Measurements from ENCODE around the gene MRTO4.

Gene MRTO4

GRCh38 chr1:19209990-19210771 lies 41.4 kb upstream of the MRTO4 start, which contains the start of gene UBR4:
TSS of gene UBR4 (minus strand) at chr1:19210266. CDS start at chr1:19210248, 18 bp downstream.
- peaks cover 14% of the 10 kb centered on the region for H3K36me3 ChIP-seq (ENCODE audit: low read length)
- peak within 1 kb of the TSS; percentile 78 for H3K9ac ChIP-seq (ENCODE audit: low read length)
- H2AFZ ChIP-seq (ENCODE audit: low read depth, low read length, severe bottlenecking) = peak within 1 kb of the TSS; percentile 20
- H3K27ac ChIP-seq (ENCODE audit: low read depth, low read length) = peak within 1 kb of the TSS; percentile 70
- peaks cover 15% of the 10 kb centered on the region for H4K20me1 ChIP-seq (ENCODE audit: low read depth, low read length)
- no peak for TF ChIP-seq CTCF (IDR thresholded peaks at IDR 0.05; ENCODE audit: insufficient read depth, low read length, poor library complexity, severe bottlenecking)
- no peak for TF ChIP-seq EZH2phosphoT487 (conservative IDR thresholded peaks at IDR 0.05; ENCODE audit: low read length)
- H3K4me2 ChIP-seq (ENCODE audit: low read depth, low read length, poor library complexity, severe bottlenecking) = peak within 1 kb of the TSS; percentile 81
- peak within 1 kb of the TSS; percentile 74 for H3K4me3 ChIP-seq (ENCODE audit: insufficient read depth, low read length, poor library complexity, severe bottlenecking)
- H3K9me2 ChIP-seq (replicated peaks; ENCODE audit: insufficient read depth, low read length) = no peaks in the 10 kb centered on the region
- H3K79me2 ChIP-seq (ENCODE audit: insufficient read depth, low read length) = peaks cover 89% of the 10 kb centered on the region
- peaks cover 3% of the 10 kb centered on the region; the same call in 1 of the 2 replicates for H3F3A ChIP-seq (ENCODE audit: insufficient read depth)
- no peaks in the 10 kb centered on the region for H3K9me3 ChIP-seq (ENCODE audit: insufficient read depth, low read length)
- H3K27me3 ChIP-seq (ENCODE audit: low read length) = no peaks in the 10 kb centered on the region

GRCh38 chr1:19210772-19211549 lies 40.6 kb upstream of the MRTO4 start:
- Histone ChIP-seq H3K9ac (ENCODE audit: low read length) (peak overlapping the region; percentile 78), H3K27ac (ENCODE audit: low read depth, low read length) (peak overlapping the region; percentile 70), H3K79me2 (ENCODE audit: insufficient read depth, low read length) (peaks cover 86% of the 10 kb centered on the region), H3F3A (ENCODE audit: insufficient read depth) (peaks cover 3% of the 10 kb centered on the region; the same call in 1 of the 2 replicates), H3K27me3 (ENCODE audit: low read length) (no peaks in the 10 kb centered on the region), H3K4me2 (ENCODE audit: low read depth, low read length, poor library complexity, severe bottlenecking) (peak overlapping the region; percentile 81), H3K9me3 (ENCODE audit: insufficient read depth, low read length) (no peaks in the 10 kb centered on the region), H3K4me3 (ENCODE audit: insufficient read depth, low read length, poor library complexity, severe bottlenecking) (peak overlapping the region; percentile 74), H3K36me3 (ENCODE audit: low read length) (peaks cover 10% of the 10 kb centered on the region; the same call in 1 of the 2 replicates), H2AFZ (ENCODE audit: low read depth, low read length, severe bottlenecking) (peak overlapping the region; percentile 20), H4K20me1 (ENCODE audit: low read depth, low read length) (peaks cover 15% of the 10 kb centered on the region), H3K9me2 (replicated peaks; ENCODE audit: insufficient read depth, low read length) (no peaks in the 10 kb centered on the region)
- TF ChIP-seq EZH2phosphoT487 (conservative IDR thresholded peaks at IDR 0.05; ENCODE audit: low read length) = no peak
- TF ChIP-seq CTCF (IDR thresholded peaks at IDR 0.05; ENCODE audit: insufficient read depth, low read length, poor library complexity, severe bottlenecking) = no peak

GRCh38 chr1:19212167-19212566 lies 39.4 kb upstream of the MRTO4 start:
- no peaks in the 10 kb centered on the region for H3K27me3 ChIP-seq (ENCODE audit: low read length)
- H3K4me3 ChIP-seq (ENCODE audit: insufficient read depth, low read length, poor library complexity, severe bottlenecking) = no peak overlapping the region
- H3K9ac ChIP-seq (ENCODE audit: low read length) = peak overlapping the region; percentile 78
- peak overlapping the region; percentile 81 for H3K4me2 ChIP-seq (ENCODE audit: low read depth, low read length, poor library complexity, severe bottlenecking)
- no peak for TF ChIP-seq EZH2phosphoT487 (conservative IDR thresholded peaks at IDR 0.05; ENCODE audit: low read length)
- H4K20me1 ChIP-seq (ENCODE audit: low read depth, low read length) = peaks cover 15% of the 10 kb centered on the region
- peaks cover 3% of the 10 kb centered on the region; the same call in 1 of the 2 replicates for H3F3A ChIP-seq (ENCODE audit: insufficient read depth)
- no peak overlapping the region for H3K27ac ChIP-seq (ENCODE audit: low read depth, low read length)
- no peaks in the 10 kb centered on the region for H3K9me3 ChIP-seq (ENCODE audit: insufficient read depth, low read length)
- H3K9me2 ChIP-seq (replicated peaks; ENCODE audit: insufficient read depth, low read length) = no peaks in the 10 kb centered on the region
- H3K79me2 ChIP-seq (ENCODE audit: insufficient read depth, low read length) = peaks cover 84% of the 10 kb centered on the region
- no peak overlapping the region for H2AFZ ChIP-seq (ENCODE audit: low read depth, low read length, severe bottlenecking)
- peaks cover 15% of the 10 kb centered on the region; the same call in 1 of the 2 replicates for H3K36me3 ChIP-seq (ENCODE audit: low read length)

All from SU-DHL-6 (cell line).